K562 (cell line): ENCODE data around the gene CACNG7. TPM values are rescaled to one million over a fixed set of nuclear protein-coding genes. Genes with fewer than 3 reads are reported as not detected.
A peak's percentile ranks its signal among the peaks of the same experiment; 100 is the strongest.

Experiments used
- ATAC-seq: fragments of 200-7000 bp; cut with Tn5 transposase; 3 replicates; pipeline ENCODE4 v1.9.1; 2020; ENCODE audit warnings: moderate library complexity
- BruUV-seq: library from RNA; stranded (reverse); fragments of 400-500 nt; replicated peaks from 2 replicates; lab custom pipeline; 2021; lab: Mats Ljungman, UMichigan
- CTCF ChIA-PET: fragments of 300-600 bp; formaldehyde crosslinking; extraction: SDS; loops from one replicate; lab custom pipeline; 2021; ENCODE audit warnings: low intra/inter-chr PET ratio; lab: Yijun Ruan, JAX
- POLR2A ChIA-PET: fragments of 300-600, 350-650 bp; sonication (Branson Sonifier 250); formaldehyde crosslinking; extraction: SDS; loops from one replicate; lab custom pipeline; 2021; ENCODE audit warnings: antibody characterized with exemption, inconsistent platforms; lab: Yijun Ruan, JAX
- DNase-seq, 4 experiments: peaks; one replicate each; pipeline versions ENCODE4 v3.0.0 to v3.0.0-alpha.2; 2011 to 2018; ENCODE audit warnings: low spot score in 3 of 4, mixed read lengths in 3 of 4; ENCODE audit errors: extremely low read depth in 1 of 4
- FAIRE-seq: peaks from 2 replicates; lab custom pipeline; 2011; peaks lifted over from hg19 to GRCh38; lab: Jason Lieb, UNC
- H2AFZ ChIP-seq: 2 replicates; pipeline ENCODE4 v1.6.0; 2011; ENCODE audit warnings: low read depth, low read length, control low read depth, inconsistent platforms
- H3K27ac ChIP-seq: fragments of 200-600 bp; 3 replicates; pipeline ENCODE4 v1.8.0; 2011; ENCODE audit warnings: low read depth, mild to moderate bottlenecking, control low read depth, inconsistent platforms, low read length, moderate library complexity, mixed read lengths; ENCODE audit errors: extremely low read depth
- H3K27me3 ChIP-seq, 2 experiments: fragments of 300-600 bp in 1 of 2; 2 replicates in 1 of 2; 3 replicates in 1 of 2; pipeline versions ENCODE4 v1.6.0 to v1.8.0; 2011; ENCODE audit warnings: inconsistent platforms in 2 of 2, low read length in 2 of 2, mild to moderate bottlenecking in 1 of 2, mixed read lengths in 1 of 2, moderate library complexity in 1 of 2; ENCODE audit not compliant: control insufficient read depth in 2 of 2, insufficient read depth in 2 of 2
- H3K36me3 ChIP-seq: fragments of 300-600 bp; 3 replicates; pipeline ENCODE4 v1.8.0; 2011; ENCODE audit warnings: mild to moderate bottlenecking, low read length, inconsistent platforms; ENCODE audit not compliant: control insufficient read depth, insufficient read depth
- H3K4me1 ChIP-seq, 2 experiments: fragments of 200-600 bp in 1 of 2; replicated peaks in 1 of 2; 2 replicates in 1 of 2; 3 replicates in 1 of 2; pipeline versions ENCODE4 v1.5.1 to v1.8.0; 2011; ENCODE audit warnings: inconsistent platforms in 2 of 2, low read length in 2 of 2, mild to moderate bottlenecking in 1 of 2, mixed read lengths in 1 of 2, moderate library complexity in 1 of 2; ENCODE audit not compliant: control insufficient read depth in 2 of 2, insufficient read depth in 2 of 2
- H3K4me2 ChIP-seq: 2 replicates; pipeline ENCODE4 v1.6.1; 2011; ENCODE audit warnings: low read length, control low read depth, inconsistent platforms, mixed read lengths; ENCODE audit not compliant: insufficient read depth
- H3K4me3 ChIP-seq: fragments of 200-600 bp; sonication (generic), shearing (Covaris generic); 2 replicates; pipeline ENCODE4 v1.5.1; 2016; ENCODE audit warnings: control low read depth, inconsistent platforms
- H3K79me2 ChIP-seq: fragments of 200-600 bp; 3 replicates; pipeline ENCODE4 v1.8.0; 2011; ENCODE audit warnings: low read length, inconsistent platforms; ENCODE audit not compliant: control insufficient read depth, insufficient read depth
- H3K9ac ChIP-seq, 2 experiments: 2 replicates each; pipeline versions ENCODE4 v1.6.0 to v1.6.1; 2011; ENCODE audit warnings: low read depth in 2 of 2, low read length in 2 of 2, control low read depth in 1 of 2, inconsistent platforms in 1 of 2, mild to moderate bottlenecking in 1 of 2, mixed read lengths in 1 of 2; ENCODE audit not compliant: insufficient read depth in 1 of 2
- H3K9me1 ChIP-seq: one replicate; pipeline ENCODE4 v1.6.0; 2011; ENCODE audit warnings: inconsistent platforms, mild to moderate bottlenecking, low read length, moderate library complexity; ENCODE audit not compliant: control insufficient read depth, insufficient read depth
- H3K9me3 ChIP-seq: replicated peaks from 2 replicates; pipeline ENCODE4 v1.5.1; 2011; ENCODE audit warnings: low read depth, low read length, inconsistent platforms; ENCODE audit not compliant: control insufficient read depth, insufficient read depth
- H4K20me1 ChIP-seq: replicated peaks from 2 replicates; pipeline ENCODE4 v1.6.1; 2011; ENCODE audit warnings: low read length, inconsistent platforms, mixed read lengths; ENCODE audit not compliant: control insufficient read depth, insufficient read depth
- CREM ChIP-seq: IDR thresholded peaks from 2 replicates; pipeline ENCODE4 v1.6.1; 2014; ENCODE audit warnings: antibody characterized with exemption, low read depth
- CXXC5 ChIP-seq: fragments of 250-450 bp; sonication (Bioruptor Pico); IDR thresholded peaks from 2 replicates; pipeline ENCODE4 v1.8.0; 2022; ENCODE audit warnings: inconsistent platforms, mild to moderate bottlenecking, moderate library complexity
- DMBX1 ChIP-seq: fragments of 250-450 bp; sonication (Bioruptor Pico); IDR thresholded peaks from 2 replicates; pipeline ENCODE4 v1.8.0; 2022; ENCODE audit warnings: inconsistent platforms, mild to moderate bottlenecking, moderate library complexity, borderline replicate concordance
- EHMT2 ChIP-seq: fragments of 450-650 bp; IDR thresholded peaks from 2 replicates; pipeline ENCODE4 v1.6.1; 2018; ENCODE audit warnings: antibody characterized with exemption
- HDAC2 ChIP-seq: fragments of 450-650 bp; IDR thresholded peaks from 2 replicates; pipeline ENCODE4 v1.6.1; 2016; ENCODE audit warnings: mild to moderate bottlenecking
- MAX ChIP-seq: sonication (generic); formaldehyde crosslinking; IDR thresholded peaks from 2 replicates; pipeline ENCODE4 v1.9.0; 2022; ENCODE audit warnings: mild to moderate bottlenecking, missing genetic modification reagents
- MIER1 ChIP-seq: fragments of 450-650 bp; IDR thresholded peaks from 2 replicates; pipeline ENCODE4 v1.6.1; 2016; ENCODE audit warnings: antibody characterized with exemption, mild to moderate bottlenecking, low read depth
- NCOA1 ChIP-seq: fragments of 450-650 bp; IDR thresholded peaks from 2 replicates; pipeline ENCODE4 v1.6.1; 2016; ENCODE audit warnings: low read depth
- OTX1 ChIP-seq: fragments of 450-650 bp; formaldehyde crosslinking; IDR thresholded peaks from 2 replicates; pipeline ENCODE4 v1.4.0; 2022; ENCODE audit warnings: mild to moderate bottlenecking
- SMAD4 ChIP-seq: fragments of 250-450 bp; sonication (Bioruptor Pico); conservative IDR thresholded peaks from 2 replicates; pipeline ENCODE4 v1.8.0; 2021; ENCODE audit warnings: inconsistent platforms, mild to moderate bottlenecking, moderate library complexity
- ZNF384 ChIP-seq: IDR thresholded peaks from 2 replicates; pipeline ENCODE4 v1.6.1; 2012; ENCODE audit warnings: low read depth, low read length, improper control_type of control experiment
- ZNF707 ChIP-seq: fragments of 250-450 bp; sonication (Bioruptor Pico); conservative IDR thresholded peaks from 2 replicates; pipeline ENCODE4 v1.8.0; 2022; ENCODE audit warnings: inconsistent platforms, mild to moderate bottlenecking, moderate library complexity
- ZNF778 ChIP-seq: fragments of 450-650 bp; formaldehyde crosslinking; IDR thresholded peaks from 2 replicates; pipeline ENCODE4 v1.4.0; 2020; ENCODE audit warnings: mild to moderate bottlenecking, moderate library complexity
- WGBS: fragments of 100-300 bp; shearing (Covaris generic); methylation state at CpG from one replicate; pipeline ENCODE4 v1.1.6; 2016; ENCODE audit warnings: low coverage, mixed read lengths; ENCODE audit not compliant: insufficient coverage; ENCODE audit errors: missing lambda C conversion rate; 5-methylcytosine and 5-hydroxymethylcytosine counted together
- in situ Hi-C: fragments of 300-500 bp; cut with MboI; formaldehyde crosslinking; loops from 4 replicates; pipeline ENCODE4 v1.15.0; 2018; ENCODE audit warnings: inconsistent platforms, mixed read lengths
- intact Hi-C: fragments of 100-400 bp; cut with micrococcal nuclease; formaldehyde crosslinking; loops from 2 replicates; pipeline ENCODE4 v1.14.2; 2022
- polyA plus RNA-seq, 8 experiments: library from polyadenylated mRNA; depleted of rRNA in 4 of 8; stranded (reverse) in 5 of 8; unstranded in 3 of 8; fragments of >200 nt; fragmentation: Nextera tagmentation in 2 of 8; fragmentation: Illumina TruSeq in 1 of 8; extraction: Ambion mirVana in 2 of 8; extraction: Trizol in 1 of 8; gene quantifications; 2 replicates each; pipeline versions ENCODE4 v1.2.1 to v1.2.3, GENCODE V29; 2011 to 2014; ENCODE audit warnings: inconsistent platforms in 1 of 8, missing spikeins in 1 of 8
- total RNA-seq, 7 experiments: library from RNA; depleted of rRNA in 6 of 7; stranded (reverse); fragments of >200 nt in 6 of 7; fragmentation: Illumina TruSeq in 2 of 7; extraction: Trizol in 2 of 7; gene quantifications; 2 replicates each; pipeline versions ENCODE4 v1.2.1 to v1.2.3, GENCODE V29; 2011 to 2021; ENCODE audit warnings: low replicate concordance in 1 of 7
- TF ChIP-seq, protein P1 (sequence below), 2 experiments: fragments of 450-650 bp; formaldehyde crosslinking in 1 of 2; IDR thresholded peaks; 2 replicates each; pipeline versions ENCODE4 v1.4.0 to v1.6.1; 2014 to 2020; ENCODE audit warnings: mild to moderate bottlenecking in 2 of 2, borderline replicate concordance in 1 of 2, low read depth in 1 of 2

The CACNG7 gene
- total and polyA plus RNA-seq, 9 of the 15 experiments (the other 6 are each of a cell fraction or from before 2014, with no cell fraction given) = not detected

DNA sequence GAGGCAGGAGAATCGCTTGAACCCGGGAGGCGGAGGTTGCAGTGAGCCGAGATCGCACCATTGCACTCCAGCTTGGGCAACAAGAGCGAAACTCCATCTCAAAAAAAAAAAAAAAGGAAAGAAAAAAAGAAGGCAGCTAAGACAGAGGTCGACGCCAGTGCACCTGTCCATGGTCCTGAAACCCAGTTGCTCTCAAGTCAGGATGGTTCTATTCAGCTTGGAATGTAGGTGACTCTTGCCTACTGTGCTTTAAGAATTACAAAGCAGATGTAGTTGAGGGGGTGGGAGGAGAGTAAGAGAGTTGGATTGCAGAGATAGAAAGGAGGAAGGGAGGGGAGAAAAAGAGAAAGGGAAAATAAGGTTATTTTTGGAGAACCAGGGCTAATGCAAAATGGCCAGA lies 18.7 kb downstream of the CACNG7 start:
- Histone ChIP-seq H3K27ac (no peak overlapping the region), H3K9me3 (no peaks in the 10 kb centered on the region), H3K27me3 (no peaks in the 10 kb centered on the region), H3K9ac (no peak overlapping the region), H3K4me2 (no peak overlapping the region), H3K9me1 (no peaks in the 10 kb centered on the region), H4K20me1 (no peaks in the 10 kb centered on the region), H3K4me3 (no peak overlapping the region), H3K36me3 (no peaks in the 10 kb centered on the region), H3K4me1 (no peaks in the 10 kb centered on the region), H2AFZ (no peak overlapping the region), H3K79me2 (no peaks in the 10 kb centered on the region)
- 0% methylated on average over 2 of the region's 8 CpGs for WGBS
- in situ Hi-C loops (no loop called here), intact Hi-C loops (no loop called here)
- POLR2A ChIA-PET = no interaction called here
- CTCF ChIA-PET = no interaction called here
- ATAC-seq = peak; percentile 71
- DNase-seq = peak; percentile 48 to 67 (median 53)
- peak; percentile 37 for FAIRE-seq
- no TSS peak for BruUV-seq
- TF ChIP-seq ZNF707 (CRISPR knock-in tag) = no peak
- peak; percentile 60; the same call in 1 of the 2 replicates for TF ChIP-seq CREM
- peak; percentile 81 for TF ChIP-seq ZNF384
- TF ChIP-seq EHMT2 = peak; percentile 99
- 0 out of 2 replicates have a peak, but pooled peaks have one; percentile 16 for TF ChIP-seq SMAD4 (CRISPR knock-in tag)
- 0 out of 2 replicates have a peak, but pooled peaks have one; percentile 26 for TF ChIP-seq NCOA1
- TF ChIP-seq, protein P1, sequence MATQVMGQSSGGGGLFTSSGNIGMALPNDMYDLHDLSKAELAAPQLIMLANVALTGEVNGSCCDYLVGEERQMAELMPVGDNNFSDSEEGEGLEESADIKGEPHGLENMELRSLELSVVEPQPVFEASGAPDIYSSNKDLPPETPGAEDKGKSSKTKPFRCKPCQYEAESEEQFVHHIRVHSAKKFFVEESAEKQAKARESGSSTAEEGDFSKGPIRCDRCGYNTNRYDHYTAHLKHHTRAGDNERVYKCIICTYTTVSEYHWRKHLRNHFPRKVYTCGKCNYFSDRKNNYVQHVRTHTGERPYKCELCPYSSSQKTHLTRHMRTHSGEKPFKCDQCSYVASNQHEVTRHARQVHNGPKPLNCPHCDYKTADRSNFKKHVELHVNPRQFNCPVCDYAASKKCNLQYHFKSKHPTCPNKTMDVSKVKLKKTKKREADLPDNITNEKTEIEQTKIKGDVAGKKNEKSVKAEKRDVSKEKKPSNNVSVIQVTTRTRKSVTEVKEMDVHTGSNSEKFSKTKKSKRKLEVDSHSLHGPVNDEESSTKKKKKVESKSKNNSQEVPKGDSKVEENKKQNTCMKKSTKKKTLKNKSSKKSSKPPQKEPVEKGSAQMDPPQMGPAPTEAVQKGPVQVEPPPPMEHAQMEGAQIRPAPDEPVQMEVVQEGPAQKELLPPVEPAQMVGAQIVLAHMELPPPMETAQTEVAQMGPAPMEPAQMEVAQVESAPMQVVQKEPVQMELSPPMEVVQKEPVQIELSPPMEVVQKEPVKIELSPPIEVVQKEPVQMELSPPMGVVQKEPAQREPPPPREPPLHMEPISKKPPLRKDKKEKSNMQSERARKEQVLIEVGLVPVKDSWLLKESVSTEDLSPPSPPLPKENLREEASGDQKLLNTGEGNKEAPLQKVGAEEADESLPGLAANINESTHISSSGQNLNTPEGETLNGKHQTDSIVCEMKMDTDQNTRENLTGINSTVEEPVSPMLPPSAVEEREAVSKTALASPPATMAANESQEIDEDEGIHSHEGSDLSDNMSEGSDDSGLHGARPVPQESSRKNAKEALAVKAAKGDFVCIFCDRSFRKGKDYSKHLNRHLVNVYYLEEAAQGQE (IDR thresholded peaks at IDR 0.05; ENCODE audit: borderline replicate concordance) = peak; percentile 99
- TF ChIP-seq, protein P1 (CRISPR knock-in tag; IDR thresholded peaks at IDR 0.05; ENCODE audit: low read depth) = peak; percentile 93
- peak; percentile 69; the same call in 1 of the 2 replicates for TF ChIP-seq HDAC2
- TF ChIP-seq DMBX1 (CRISPR knock-in tag) = peak; percentile 74; the same call in 1 of the 2 replicates
- 0 out of 2 replicates have a peak, but pooled peaks have one; percentile 25 for TF ChIP-seq OTX1 (CRISPR knock-in tag)
- TF ChIP-seq ZNF778 (CRISPR knock-in tag) = no peak
- peak; percentile 24; the same call in 1 of the 2 replicates for TF ChIP-seq CXXC5 (CRISPR knock-in tag)
- no peak for TF ChIP-seq MAX (CRISPR knock-in tag)
- peak; percentile 98 for TF ChIP-seq MIER1
